HepG2 (cell line): ENCODE measurements around the gene AGT. TPM values are rescaled to one million over a fixed set of nuclear protein-coding genes. Genes with fewer than 3 reads are reported as not detected.
A peak's percentile ranks its signal among the peaks of the same experiment; 100 is the strongest.

ENCODE experiments used
- DPF2 ChIP-seq: sonication (generic); formaldehyde crosslinking; IDR thresholded peaks from 2 replicates; pipeline ENCODE4 v1.4.0; 2020; ENCODE audit warnings: mild to moderate bottlenecking, low read depth, missing genetic modification reagents, borderline replicate concordance
- HMG20B ChIP-seq: conservative IDR thresholded peaks from 2 replicates; pipeline ENCODE4 v1.6.1; 2016; ENCODE audit warnings: missing genetic modification reagents, missing compliant biosample characterization
- KMT2A ChIP-seq: sonication (generic); formaldehyde crosslinking; IDR thresholded peaks from 2 replicates; pipeline ENCODE4 v1.4.0; 2020; ENCODE audit warnings: missing genetic modification reagents
- MED1 ChIP-seq: sonication (generic); formaldehyde crosslinking; IDR thresholded peaks from 2 replicates; pipeline ENCODE4 v1.4.0; 2020; ENCODE audit warnings: missing genetic modification reagents
- MXI1 ChIP-seq: IDR thresholded peaks from 3 replicates; pipeline ENCODE4 v1.6.1; 2012; ENCODE audit warnings: low read depth, low read length, inconsistent platforms, borderline replicate concordance
- MZF1 ChIP-seq: sonication (generic); formaldehyde crosslinking; IDR thresholded peaks from 2 replicates; pipeline ENCODE4 v1.8.1; 2023; ENCODE audit warnings: mild to moderate bottlenecking, missing genetic modification reagents, borderline replicate concordance
- NFE2 ChIP-seq: sonication (generic); formaldehyde crosslinking; IDR thresholded peaks from 2 replicates; pipeline ENCODE4 v1.4.0; 2020; ENCODE audit warnings: missing genetic modification reagents
- PHF21A ChIP-seq: sonication (generic); formaldehyde crosslinking; IDR thresholded peaks from 2 replicates; pipeline ENCODE4 v1.5.0; 2020; ENCODE audit warnings: mild to moderate bottlenecking, missing genetic modification reagents
- RCOR2 ChIP-seq: IDR thresholded peaks from 2 replicates; pipeline ENCODE4 v1.6.1; 2016; ENCODE audit warnings: missing biosample characterization, missing genetic modification reagents
- SAP130 ChIP-seq: IDR thresholded peaks from 2 replicates; pipeline ENCODE4 v1.6.1; 2016; ENCODE audit warnings: low read depth
- SMYD3 ChIP-seq: sonication (generic); formaldehyde crosslinking; IDR thresholded peaks from 2 replicates; pipeline ENCODE4 v1.8.1; 2023; ENCODE audit warnings: mild to moderate bottlenecking, missing genetic modification reagents
- ZFP37 ChIP-seq: sonication (generic); formaldehyde crosslinking; IDR thresholded peaks from 2 replicates; pipeline ENCODE4 v1.4.0; 2020; ENCODE audit warnings: missing genetic modification reagents, borderline replicate concordance
- ZMYM3 ChIP-seq: sonication (generic); formaldehyde crosslinking; IDR thresholded peaks from 2 replicates; pipeline ENCODE4 v1.5.1; 2020; ENCODE audit warnings: mild to moderate bottlenecking, missing genetic modification reagents
- ZNF644 ChIP-seq: IDR thresholded peaks from 2 replicates; pipeline ENCODE4 v1.6.1; 2016; ENCODE audit warnings: low read depth
- polyA plus RNA-seq, 8 experiments: library from polyadenylated mRNA; depleted of rRNA in 3 of 8; stranded (reverse) in 7 of 8; unstranded in 1 of 8; fragments of >200 nt; fragmentation: Illumina TruSeq in 4 of 8; extraction: Trizol in 4 of 8; gene quantifications; 2 replicates each; pipeline versions ENCODE4 v1.2.1 to v1.2.3, GENCODE V29; 2011 to 2016; ENCODE audit warnings: low read depth in 4 of 8, missing spikeins in 1 of 8, mixed read lengths in 1 of 8; ENCODE audit not compliant: insufficient read depth in 1 of 8
- total RNA-seq, 5 experiments: library from RNA; depleted of rRNA; stranded (reverse); fragments of >200 nt; fragmentation: Illumina TruSeq; extraction: Trizol; gene quantifications; 2 replicates each; pipeline ENCODE4 v1.2.3, GENCODE V29; 2016; ENCODE audit warnings: low read depth in 1 of 5
- TF ChIP-seq, protein P1 (sequence below): sonication (generic); formaldehyde crosslinking; conservative IDR thresholded peaks from 2 replicates; pipeline ENCODE4 v1.4.0; 2020; ENCODE audit warnings: mild to moderate bottlenecking, missing genetic modification reagents, moderate library complexity
- TF ChIP-seq, protein P2 (sequence below): IDR thresholded peaks from 2 replicates; pipeline ENCODE4 v1.6.1; 2016
- TF ChIP-seq, protein P3 (sequence below): IDR thresholded peaks from 2 replicates; pipeline ENCODE4 v1.4.0; 2020; ENCODE audit warnings: mild to moderate bottlenecking, missing genetic modification reagents
- TF ChIP-seq, protein P4 (sequence below): sonication (generic); formaldehyde crosslinking; IDR thresholded peaks from 2 replicates; pipeline ENCODE4 v1.4.0; 2020; ENCODE audit warnings: missing genetic modification reagents, borderline replicate concordance
- TF ChIP-seq, protein P5 (sequence below): sonication (generic); formaldehyde crosslinking; IDR thresholded peaks from 2 replicates; pipeline ENCODE4 v1.9.0; 2021; ENCODE audit warnings: missing genetic modification reagents, mild to moderate bottlenecking, borderline replicate concordance

The AGT gene
- total and polyA plus RNA-seq, 2 of the 13 experiments (the other 11 are each of a cell fraction or from before 2014, with no cell fraction given), result 892 to 2,071 TPM

DNA sequence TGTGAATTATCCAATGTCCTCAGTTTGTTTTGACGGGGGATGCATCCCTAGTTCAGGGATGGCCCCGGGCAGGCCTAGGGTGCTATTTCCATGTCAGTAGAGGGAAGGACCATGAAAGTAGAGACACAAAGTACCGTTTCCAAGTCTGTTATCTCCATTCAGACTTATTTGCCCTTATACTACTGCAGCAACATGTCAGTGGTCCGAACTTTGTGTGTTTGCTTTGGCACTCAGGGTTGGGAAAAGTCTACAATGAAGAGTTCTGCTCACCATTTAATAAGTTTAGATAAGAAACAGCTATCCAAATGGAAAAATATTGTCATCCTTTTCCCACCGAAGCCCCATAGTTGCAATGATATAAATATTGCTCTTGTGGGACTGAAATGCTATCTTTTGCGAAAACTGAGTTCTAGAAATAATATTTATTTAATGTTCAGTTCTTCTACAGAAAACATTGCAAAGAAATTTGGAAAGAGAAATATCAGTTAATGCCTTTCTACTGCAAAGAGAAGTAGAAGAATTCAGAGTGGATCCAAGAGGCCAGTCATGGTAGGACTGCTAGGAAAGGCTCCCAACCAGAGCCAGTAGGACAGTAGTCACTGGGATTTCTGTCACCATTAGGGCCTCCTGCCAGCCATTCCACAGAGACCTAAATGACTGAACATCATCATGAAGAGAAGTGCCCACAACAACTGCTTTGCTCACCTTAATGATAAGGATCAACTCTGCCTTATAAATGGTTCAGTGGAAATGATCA is 11.5 kb upstream of the AGT start (continued):
- TF ChIP-seq, protein P1, sequence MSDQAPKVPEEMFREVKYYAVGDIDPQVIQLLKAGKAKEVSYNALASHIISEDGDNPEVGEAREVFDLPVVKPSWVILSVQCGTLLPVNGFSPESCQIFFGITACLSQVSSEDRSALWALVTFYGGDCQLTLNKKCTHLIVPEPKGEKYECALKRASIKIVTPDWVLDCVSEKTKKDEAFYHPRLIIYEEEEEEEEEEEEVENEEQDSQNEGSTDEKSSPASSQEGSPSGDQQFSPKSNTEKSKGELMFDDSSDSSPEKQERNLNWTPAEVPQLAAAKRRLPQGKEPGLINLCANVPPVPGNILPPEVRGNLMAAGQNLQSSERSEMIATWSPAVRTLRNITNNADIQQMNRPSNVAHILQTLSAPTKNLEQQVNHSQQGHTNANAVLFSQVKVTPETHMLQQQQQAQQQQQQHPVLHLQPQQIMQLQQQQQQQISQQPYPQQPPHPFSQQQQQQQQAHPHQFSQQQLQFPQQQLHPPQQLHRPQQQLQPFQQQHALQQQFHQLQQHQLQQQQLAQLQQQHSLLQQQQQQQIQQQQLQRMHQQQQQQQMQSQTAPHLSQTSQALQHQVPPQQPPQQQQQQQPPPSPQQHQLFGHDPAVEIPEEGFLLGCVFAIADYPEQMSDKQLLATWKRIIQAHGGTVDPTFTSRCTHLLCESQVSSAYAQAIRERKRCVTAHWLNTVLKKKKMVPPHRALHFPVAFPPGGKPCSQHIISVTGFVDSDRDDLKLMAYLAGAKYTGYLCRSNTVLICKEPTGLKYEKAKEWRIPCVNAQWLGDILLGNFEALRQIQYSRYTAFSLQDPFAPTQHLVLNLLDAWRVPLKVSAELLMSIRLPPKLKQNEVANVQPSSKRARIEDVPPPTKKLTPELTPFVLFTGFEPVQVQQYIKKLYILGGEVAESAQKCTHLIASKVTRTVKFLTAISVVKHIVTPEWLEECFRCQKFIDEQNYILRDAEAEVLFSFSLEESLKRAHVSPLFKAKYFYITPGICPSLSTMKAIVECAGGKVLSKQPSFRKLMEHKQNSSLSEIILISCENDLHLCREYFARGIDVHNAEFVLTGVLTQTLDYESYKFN (CRISPR knock-in tag), result peak; percentile 87
- peak; percentile 83 for TF ChIP-seq PHF21A (CRISPR knock-in tag)
- peak; percentile 65 for TF ChIP-seq RCOR2
- peak; percentile 73; the same call in 1 of the 2 replicates for TF ChIP-seq SAP130
- TF ChIP-seq ZMYM3, result 0 out of 2 replicates have a peak, but pooled peaks have one; percentile 22
- TF ChIP-seq ZNF644 (CRISPR knock-in tag), result peak; percentile 98
- TF ChIP-seq MXI1, result no peak
- 0 out of 2 replicates have a peak, but pooled peaks have one; percentile 35 for TF ChIP-seq DPF2
- TF ChIP-seq, protein P2, sequence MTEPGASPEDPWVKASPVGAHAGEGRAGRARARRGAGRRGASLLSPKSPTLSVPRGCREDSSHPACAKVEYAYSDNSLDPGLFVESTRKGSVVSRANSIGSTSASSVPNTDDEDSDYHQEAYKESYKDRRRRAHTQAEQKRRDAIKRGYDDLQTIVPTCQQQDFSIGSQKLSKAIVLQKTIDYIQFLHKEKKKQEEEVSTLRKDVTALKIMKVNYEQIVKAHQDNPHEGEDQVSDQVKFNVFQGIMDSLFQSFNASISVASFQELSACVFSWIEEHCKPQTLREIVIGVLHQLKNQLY (CRISPR knock-in tag), result 0 out of 2 replicates have a peak, but pooled peaks have one; percentile 35
- TF ChIP-seq, protein P3, sequence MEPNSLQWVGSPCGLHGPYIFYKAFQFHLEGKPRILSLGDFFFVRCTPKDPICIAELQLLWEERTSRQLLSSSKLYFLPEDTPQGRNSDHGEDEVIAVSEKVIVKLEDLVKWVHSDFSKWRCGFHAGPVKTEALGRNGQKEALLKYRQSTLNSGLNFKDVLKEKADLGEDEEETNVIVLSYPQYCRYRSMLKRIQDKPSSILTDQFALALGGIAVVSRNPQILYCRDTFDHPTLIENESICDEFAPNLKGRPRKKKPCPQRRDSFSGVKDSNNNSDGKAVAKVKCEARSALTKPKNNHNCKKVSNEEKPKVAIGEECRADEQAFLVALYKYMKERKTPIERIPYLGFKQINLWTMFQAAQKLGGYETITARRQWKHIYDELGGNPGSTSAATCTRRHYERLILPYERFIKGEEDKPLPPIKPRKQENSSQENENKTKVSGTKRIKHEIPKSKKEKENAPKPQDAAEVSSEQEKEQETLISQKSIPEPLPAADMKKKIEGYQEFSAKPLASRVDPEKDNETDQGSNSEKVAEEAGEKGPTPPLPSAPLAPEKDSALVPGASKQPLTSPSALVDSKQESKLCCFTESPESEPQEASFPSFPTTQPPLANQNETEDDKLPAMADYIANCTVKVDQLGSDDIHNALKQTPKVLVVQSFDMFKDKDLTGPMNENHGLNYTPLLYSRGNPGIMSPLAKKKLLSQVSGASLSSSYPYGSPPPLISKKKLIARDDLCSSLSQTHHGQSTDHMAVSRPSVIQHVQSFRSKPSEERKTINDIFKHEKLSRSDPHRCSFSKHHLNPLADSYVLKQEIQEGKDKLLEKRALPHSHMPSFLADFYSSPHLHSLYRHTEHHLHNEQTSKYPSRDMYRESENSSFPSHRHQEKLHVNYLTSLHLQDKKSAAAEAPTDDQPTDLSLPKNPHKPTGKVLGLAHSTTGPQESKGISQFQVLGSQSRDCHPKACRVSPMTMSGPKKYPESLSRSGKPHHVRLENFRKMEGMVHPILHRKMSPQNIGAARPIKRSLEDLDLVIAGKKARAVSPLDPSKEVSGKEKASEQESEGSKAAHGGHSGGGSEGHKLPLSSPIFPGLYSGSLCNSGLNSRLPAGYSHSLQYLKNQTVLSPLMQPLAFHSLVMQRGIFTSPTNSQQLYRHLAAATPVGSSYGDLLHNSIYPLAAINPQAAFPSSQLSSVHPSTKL (CRISPR knock-in tag), result peak; percentile 80
- TF ChIP-seq KMT2A (CRISPR knock-in tag), result no peak
- TF ChIP-seq MZF1, result no peak
- peak; percentile 75 for TF ChIP-seq MED1 (CRISPR knock-in tag)
- TF ChIP-seq, protein P4, sequence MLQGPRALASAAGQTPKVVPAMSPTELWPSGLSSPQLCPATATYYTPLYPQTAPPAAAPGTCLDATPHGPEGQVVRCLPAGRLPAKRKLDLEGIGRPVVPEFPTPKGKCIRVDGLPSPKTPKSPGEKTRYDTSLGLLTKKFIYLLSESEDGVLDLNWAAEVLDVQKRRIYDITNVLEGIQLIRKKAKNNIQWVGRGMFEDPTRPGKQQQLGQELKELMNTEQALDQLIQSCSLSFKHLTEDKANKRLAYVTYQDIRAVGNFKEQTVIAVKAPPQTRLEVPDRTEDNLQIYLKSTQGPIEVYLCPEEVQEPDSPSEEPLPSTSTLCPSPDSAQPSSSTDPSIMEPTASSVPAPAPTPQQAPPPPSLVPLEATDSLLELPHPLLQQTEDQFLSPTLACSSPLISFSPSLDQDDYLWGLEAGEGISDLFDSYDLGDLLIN (CRISPR knock-in tag), result no peak
- no peak; the same call in 1 of the 2 replicates for TF ChIP-seq HMG20B
- no peak for TF ChIP-seq NFE2 (CRISPR knock-in tag)
- TF ChIP-seq SMYD3 (CRISPR knock-in tag), result 0 out of 2 replicates have a peak, but pooled peaks have one; percentile 22
- TF ChIP-seq, protein P5, sequence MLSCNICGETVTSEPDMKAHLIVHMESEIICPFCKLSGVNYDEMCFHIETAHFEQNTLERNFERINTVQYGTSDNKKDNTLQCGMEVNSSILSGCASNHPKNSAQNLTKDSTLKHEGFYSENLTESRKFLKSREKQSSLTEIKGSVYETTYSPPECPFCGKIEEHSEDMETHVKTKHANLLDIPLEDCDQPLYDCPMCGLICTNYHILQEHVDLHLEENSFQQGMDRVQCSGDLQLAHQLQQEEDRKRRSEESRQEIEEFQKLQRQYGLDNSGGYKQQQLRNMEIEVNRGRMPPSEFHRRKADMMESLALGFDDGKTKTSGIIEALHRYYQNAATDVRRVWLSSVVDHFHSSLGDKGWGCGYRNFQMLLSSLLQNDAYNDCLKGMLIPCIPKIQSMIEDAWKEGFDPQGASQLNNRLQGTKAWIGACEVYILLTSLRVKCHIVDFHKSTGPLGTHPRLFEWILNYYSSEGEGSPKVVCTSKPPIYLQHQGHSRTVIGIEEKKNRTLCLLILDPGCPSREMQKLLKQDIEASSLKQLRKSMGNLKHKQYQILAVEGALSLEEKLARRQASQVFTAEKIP (CRISPR knock-in tag), result no peak
- no peak for TF ChIP-seq ZFP37 (CRISPR knock-in tag)
